Ascending aorta (tissue), 2 donors: ENCODE data around the gene SHCBP1L. TPM values are rescaled to one million over a fixed set of nuclear protein-coding genes. Genes with fewer than 3 reads are reported as not detected.

Experiments used
- DNase-seq, 2 donors: peaks; one replicate each; pipeline ENCODE4 v3.0.0-alpha.2; 2019; ENCODE audit warnings: low spot score in 2 of 2
- H3K27ac ChIP-seq, 2 donors: fragments of 200-600 bp; sonication (generic); one replicate each; pipeline ENCODE4 v1.5.1; 2016 to 2017; ENCODE audit warnings: mild to moderate bottlenecking in 1 of 2
- H3K27me3 ChIP-seq: fragments of 200-600 bp; sonication (generic); one replicate; pipeline ENCODE4 v1.5.1; 2017
- H3K36me3 ChIP-seq, 2 donors: fragments of 200-600 bp; sonication (generic); one replicate each; pipeline ENCODE4 v1.5.1; 2016
- H3K4me1 ChIP-seq, 2 donors: fragments of 200-600 bp; sonication (generic); one replicate each; pipeline ENCODE4 v1.5.1; 2016 to 2017; ENCODE audit warnings: mild to moderate bottlenecking in 1 of 2
- H3K4me3 ChIP-seq, 2 donors: fragments of 200-600 bp; sonication (generic); one replicate each; pipeline ENCODE4 v1.5.1; 2016 to 2017; ENCODE audit warnings: mild to moderate bottlenecking in 1 of 2
- H3K9me3 ChIP-seq, 2 donors: fragments of 200-600 bp; sonication (generic); one replicate each; pipeline ENCODE4 v1.5.1; 2016
- CTCF ChIP-seq, 3 experiments: fragments of 200-600 bp in 2 of 3; fragments of 450-650 bp in 1 of 3; sonication (generic) in 2 of 3; IDR thresholded peaks; one replicate each; pipeline ENCODE4 v1.5.1; 2016 to 2019; ENCODE audit warnings: antibody characterized with exemption in 3 of 3, mild to moderate bottlenecking in 1 of 3, moderate library complexity in 1 of 3
- intact Hi-C: fragments of 100-400 bp; cut with DNase I; formaldehyde crosslinking; loops from one replicate; pipeline ENCODE4 v1.15.1; 2023
- total RNA-seq: library from RNA; depleted of rRNA; stranded (reverse); fragments of >200 nt; gene quantifications from one replicate; pipeline ENCODE4 v1.1.0, GENCODE V29; 2016

The SHCBP1L gene
- total RNA-seq, 1 donor from 2014 or later = not detected

- DNase-seq = no peak
- Histone ChIP-seq H3K27me3 (no peaks in the 10 kb centered on the region), H3K4me3 (no peak overlapping the region), H3K9me3 (peaks cover 0 to 4% of the 10 kb centered on the region in 2 donors), H3K4me1 (no peaks in the 10 kb centered on the region), H3K27ac (no peak overlapping the region), H3K36me3 (peaks cover 30 to 41% of the 10 kb centered on the region in 2 donors)
- intact Hi-C loops = no loop called here
- TF ChIP-seq CTCF (IDR thresholded peaks at IDR 0.05) = no peak
Observed at GRCh38 chr1:182889997-182890396, 63.0 kb downstream of the SHCBP1L start.

- no peak for TF ChIP-seq CTCF (IDR thresholded peaks at IDR 0.05)
- no peak overlapping the region for H3K27ac ChIP-seq
- intact Hi-C loops = no loop called here
- no peak for DNase-seq
- H3K4me3 ChIP-seq = no peak overlapping the region
- H3K36me3 ChIP-seq = peaks cover 41 to 52% of the 10 kb centered on the region in 2 donors
- H3K9me3 ChIP-seq = no peaks in the 10 kb centered on the region
- H3K4me1 ChIP-seq = no peaks in the 10 kb centered on the region
- no peaks in the 10 kb centered on the region for H3K27me3 ChIP-seq
Observed at GRCh38 chr1:182888736-182889531, 64.0 kb downstream of the SHCBP1L start.

GRCh38 chr1:182886985-182887384 is 66.0 kb downstream of the SHCBP1L start:
- no peak overlapping the region for H3K27ac ChIP-seq
- no peaks in the 10 kb centered on the region for H3K27me3 ChIP-seq
- DNase-seq = no peak
- no peak overlapping the region for H3K4me3 ChIP-seq
- peaks cover 58 to 72% of the 10 kb centered on the region in 2 donors for H3K36me3 ChIP-seq
- no peaks in the 10 kb centered on the region for H3K9me3 ChIP-seq
- H3K4me1 ChIP-seq = no peaks in the 10 kb centered on the region
- TF ChIP-seq CTCF (IDR thresholded peaks at IDR 0.05) = no peak
- intact Hi-C loops = no loop called here

GRCh38 chr1:182885591-182885990 is 67.4 kb downstream of the SHCBP1L start:
- no peak overlapping the region for H3K27ac ChIP-seq
- H3K27me3 ChIP-seq = no peaks in the 10 kb centered on the region
- TF ChIP-seq CTCF (IDR thresholded peaks at IDR 0.05) = no peak
- no peak for DNase-seq
- no peaks in the 10 kb centered on the region for H3K4me1 ChIP-seq
- no peaks in the 10 kb centered on the region for H3K9me3 ChIP-seq
- H3K36me3 ChIP-seq = peaks cover 70 to 86% of the 10 kb centered on the region in 2 donors
- intact Hi-C loops = no loop called here
- no peak overlapping the region for H3K4me3 ChIP-seq

GRCh38 chr1:182884872-182885271 is 68.1 kb downstream of the SHCBP1L start:
- Histone ChIP-seq H3K9me3 (no peaks in the 10 kb centered on the region), H3K27me3 (no peaks in the 10 kb centered on the region), H3K4me3 (no peak overlapping the region), H3K36me3 (peaks cover 76 to 93% of the 10 kb centered on the region in 2 donors), H3K4me1 (no peaks in the 10 kb centered on the region), H3K27ac (no peak overlapping the region)
- no peak for TF ChIP-seq CTCF (IDR thresholded peaks at IDR 0.05)
- intact Hi-C loops = no loop called here
- no peak for DNase-seq
